Midbrain (tissue), 1 donor: ENCODE data around the gene TMEM164.

Experiments used
- DNase-seq: peaks from one replicate; lab custom pipeline; 2025; lab: John Stamatoyannopoulos, UW

Gene TMEM164

DNA sequence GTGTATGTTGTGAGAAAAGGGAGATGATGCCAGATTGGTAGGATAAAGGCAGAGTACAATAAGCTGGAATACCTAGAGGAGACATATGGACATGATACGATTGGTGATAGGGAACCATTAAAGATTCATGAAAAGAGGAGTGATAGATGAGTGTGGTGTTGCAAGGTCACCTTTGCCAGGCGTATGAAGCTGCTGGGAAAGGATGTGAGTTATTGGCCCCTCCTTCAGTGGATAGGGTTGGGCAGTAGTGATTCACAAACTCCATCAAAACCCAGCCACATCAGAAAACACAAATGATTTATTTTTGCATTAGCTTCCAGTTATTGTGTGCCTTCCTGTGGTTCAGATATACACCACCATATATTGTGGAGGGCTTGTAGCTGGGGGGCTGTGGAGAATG is 34.3 kb downstream of the TMEM164 start:
- DNase-seq: no peak

DNA sequence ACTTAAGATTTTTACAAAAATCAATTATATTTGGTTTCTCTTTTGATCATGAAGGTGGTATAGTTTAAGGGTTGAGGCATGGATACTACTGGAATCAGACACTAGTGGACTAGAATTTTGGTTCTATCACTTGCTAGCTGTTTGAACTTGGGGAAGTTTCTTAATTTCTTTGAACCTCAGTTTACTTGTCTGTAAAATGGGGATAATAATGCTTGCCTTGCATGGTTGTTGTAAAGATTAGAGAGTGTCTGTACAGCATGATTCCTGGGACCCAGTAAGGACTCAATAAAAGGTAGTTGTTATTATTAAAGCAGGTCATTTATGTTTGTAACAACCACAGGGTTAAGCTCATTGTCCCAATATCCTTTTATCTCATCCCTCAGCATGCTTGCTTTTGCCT is 36.0 kb downstream of the TMEM164 start:
- no peak for DNase-seq

DNA sequence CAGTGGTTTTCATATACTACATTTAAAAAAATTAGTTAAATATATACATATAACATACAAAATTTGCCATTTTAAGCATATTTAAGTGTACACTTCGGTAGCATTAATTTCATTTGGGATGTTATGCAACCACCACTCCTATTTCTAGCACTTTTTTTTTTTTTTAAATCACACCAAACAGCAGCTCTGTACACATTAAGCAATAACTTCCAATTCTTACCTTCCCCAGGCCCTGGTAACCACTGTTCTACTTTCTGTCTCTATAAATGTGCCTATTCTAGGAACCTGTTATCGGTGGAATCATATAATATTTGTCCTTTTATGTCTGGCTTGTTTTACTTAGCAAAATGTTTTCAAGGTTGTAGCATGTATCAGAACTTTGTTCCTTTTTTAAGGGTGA is 39.1 kb downstream of the TMEM164 start:
- no peak for DNase-seq

DNA sequence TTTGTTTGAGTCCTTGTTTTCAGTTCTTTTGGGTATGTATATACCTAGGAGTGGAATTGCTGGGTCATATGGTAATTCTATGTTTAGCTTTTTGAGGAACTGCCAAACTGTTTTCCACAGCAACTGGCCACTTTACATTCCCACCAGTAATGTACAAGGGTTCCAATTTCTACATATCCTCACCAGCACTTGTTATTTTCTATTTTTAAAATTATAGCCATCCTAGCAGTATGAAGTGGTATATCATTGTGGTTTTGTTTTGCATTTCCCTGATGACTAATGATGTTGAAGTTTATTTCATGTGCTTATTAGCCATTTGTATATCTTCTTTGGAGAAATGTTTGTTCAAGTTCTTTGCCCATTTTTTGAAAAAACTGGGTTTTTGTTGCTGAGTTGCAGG is 39.6 kb downstream of the TMEM164 start:
- no peak for DNase-seq

DNA sequence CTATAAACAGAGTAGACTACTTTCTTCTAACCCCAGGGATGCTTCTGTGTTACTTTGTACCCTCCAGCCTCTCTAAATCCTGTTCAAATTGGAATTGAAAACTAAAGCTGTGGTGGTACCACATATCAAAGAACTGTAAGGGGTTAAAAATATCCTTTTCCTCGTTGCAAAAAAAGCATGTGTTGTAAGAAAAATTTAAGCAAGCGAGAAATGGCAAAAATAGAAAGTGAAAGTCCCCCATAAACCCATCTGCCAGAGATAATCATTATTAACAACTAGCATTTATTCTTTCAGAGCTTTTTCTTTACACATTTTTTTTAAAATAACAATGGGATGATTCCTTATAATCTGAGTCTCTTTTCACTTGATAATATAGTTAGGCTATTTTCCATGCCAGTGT is 40.6 kb downstream of the TMEM164 start:
- DNase-seq: no peak

DNA sequence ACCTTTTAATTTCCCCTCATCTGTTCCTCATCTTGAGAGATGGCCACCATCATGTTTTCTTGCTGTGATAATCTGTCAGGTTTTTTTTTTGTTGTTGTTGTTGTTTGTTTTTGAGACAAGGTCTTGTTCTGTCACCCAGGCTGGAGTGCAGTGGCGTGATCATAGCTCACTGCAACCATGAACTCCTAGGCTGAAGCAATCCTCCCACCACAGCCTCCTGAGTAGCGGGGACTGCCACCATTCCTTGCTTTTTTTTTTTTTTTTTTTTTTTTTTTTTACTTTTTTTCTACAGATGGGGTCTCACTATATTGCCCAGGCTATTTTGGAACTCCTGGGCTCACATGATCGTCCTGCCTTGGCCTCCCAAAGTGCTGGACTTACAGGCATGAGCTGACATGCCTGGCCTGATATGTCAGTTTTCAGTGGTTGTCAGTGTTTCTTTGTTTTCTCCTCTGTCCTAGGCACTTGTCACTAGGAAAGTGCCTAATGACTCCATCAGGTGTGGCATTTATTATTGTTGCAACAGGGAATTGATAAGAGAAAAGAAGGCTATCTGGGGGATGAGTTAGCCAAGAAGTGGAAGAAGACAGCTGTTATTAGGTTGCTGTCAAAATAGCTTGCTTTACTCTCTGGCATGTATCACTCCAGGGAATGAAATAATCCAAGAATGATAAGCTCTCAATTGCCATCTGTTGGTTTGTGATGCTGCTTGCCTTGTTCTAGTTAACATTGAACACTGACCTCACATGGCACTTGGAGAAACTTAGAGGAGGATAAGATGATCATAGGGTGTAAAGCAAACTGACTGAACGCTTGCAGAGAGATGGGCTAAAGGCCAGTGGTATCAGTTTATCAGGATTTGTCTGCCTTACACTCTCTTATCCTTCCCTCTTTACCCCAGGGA is 41.7 kb downstream of the TMEM164 start:
- DNase-seq: no peak

DNA sequence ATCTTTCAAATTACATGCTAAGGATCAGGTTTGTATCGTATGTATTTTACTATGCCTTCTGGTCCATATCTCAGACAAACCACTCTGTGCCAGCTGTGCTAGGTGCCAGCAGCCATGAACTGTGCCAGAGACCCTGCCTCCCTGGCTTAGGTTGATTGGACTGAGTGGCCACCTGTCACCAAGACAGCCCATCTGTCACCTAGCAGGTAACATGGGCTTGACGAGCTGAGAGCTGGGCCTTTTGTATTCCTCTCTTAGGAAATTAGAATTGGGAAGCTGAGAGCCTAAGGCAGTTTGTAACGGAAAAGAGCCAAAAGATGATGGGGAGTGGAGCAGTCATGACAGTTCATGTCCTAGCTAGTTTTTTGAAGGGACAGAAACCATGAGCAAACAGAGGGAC is 42.5 kb downstream of the TMEM164 start:
- DNase-seq: no peak

DNA sequence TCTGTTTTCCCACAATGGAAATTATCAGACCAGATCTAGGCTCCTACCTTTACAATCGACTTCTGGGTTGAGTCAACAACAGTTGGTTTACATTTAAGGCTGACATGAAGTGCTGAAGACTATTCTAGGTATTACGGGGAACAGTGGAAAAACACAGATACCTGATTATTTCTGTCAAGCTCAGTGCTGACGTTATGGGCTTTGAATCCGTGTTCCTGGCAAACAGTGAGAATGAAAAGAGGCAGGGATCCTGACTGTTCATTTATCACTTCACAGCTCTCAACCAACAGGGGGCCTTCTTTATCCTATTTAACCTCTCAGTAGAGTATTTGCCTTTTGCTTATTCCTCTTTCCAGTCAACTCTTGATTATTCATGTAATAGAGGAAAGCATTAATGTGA is 43.1 kb downstream of the TMEM164 start:
- no peak for DNase-seq

DNA sequence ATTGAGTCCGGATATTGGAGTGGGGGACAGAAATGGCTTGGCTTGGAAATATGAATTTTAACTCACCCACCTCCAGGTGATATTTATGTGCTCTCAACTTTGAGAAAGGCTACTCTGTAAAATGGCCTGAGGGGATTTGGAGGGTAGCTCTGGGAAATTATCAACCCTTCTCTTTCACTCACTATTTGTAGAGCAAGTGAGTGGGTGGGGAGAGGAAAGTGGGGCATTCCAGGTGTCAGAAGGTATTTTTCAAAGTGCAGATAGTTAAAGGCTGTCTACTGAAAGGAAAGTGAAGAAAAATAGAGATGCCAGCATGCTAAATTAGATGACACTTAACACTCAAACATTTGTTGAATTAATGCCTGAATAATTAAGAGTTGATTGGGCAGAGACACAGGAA is 44.1 kb downstream of the TMEM164 start:
- no peak for DNase-seq

DNA sequence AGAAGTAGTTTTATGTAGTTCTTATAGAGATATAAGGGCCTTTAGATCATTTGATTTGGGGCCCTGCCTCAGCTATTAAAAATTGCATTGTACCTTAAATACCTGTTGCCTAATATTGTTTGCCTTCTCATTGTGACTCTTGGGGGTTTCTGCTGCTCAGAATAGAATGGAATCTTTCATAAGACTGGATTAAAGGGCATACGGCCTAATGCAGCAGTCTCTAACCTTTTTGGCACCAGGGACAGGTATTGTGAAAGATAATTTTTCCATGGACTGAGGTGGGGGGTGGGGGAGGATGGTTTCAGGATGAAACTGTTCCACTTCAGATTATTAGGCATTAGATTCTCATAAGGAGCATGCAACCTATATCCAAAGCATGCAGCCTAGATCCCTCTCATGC is 46.2 kb downstream of the TMEM164 start:
- DNase-seq: no peak

DNA sequence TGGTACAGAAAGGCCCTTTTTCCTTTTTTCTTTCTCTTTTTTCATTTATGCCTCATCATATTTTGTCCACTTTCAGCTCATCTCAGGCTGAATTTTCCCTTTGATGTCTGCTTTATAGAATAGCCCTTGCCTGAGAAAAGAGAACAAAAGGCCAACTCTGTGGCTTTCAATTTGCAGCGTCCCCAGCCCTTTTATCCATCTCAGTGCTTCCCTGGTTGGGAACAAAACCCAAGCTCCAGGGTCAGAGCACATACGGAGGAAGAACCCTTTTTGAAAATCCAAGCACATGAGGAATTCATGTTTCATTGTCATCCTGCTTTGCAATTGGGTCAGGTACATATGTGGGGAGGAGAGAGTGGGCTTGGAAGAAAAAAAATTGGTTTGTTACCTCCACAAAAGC is 47.5 kb downstream of the TMEM164 start:
- DNase-seq: no peak

DNA sequence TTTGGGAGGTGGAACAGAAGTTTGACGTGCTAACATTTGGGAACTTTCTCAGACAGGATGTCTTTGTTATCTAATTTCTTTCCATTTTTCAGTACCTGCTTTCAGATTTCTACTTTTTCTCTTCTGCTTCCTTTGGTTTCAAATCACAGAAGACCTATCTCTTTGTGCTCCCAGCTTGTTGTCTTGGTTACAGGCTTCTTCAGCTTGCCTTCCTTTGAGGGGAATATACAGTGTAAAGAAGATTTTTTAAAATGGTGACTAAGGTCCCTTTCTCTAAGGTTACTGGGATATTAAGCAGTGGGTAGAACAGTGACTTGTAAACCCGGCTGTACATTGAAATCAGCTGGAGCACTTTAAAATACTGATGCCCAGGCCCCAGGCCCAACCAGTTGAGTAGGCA is 48.0 kb downstream of the TMEM164 start:
- no peak for DNase-seq

DNA sequence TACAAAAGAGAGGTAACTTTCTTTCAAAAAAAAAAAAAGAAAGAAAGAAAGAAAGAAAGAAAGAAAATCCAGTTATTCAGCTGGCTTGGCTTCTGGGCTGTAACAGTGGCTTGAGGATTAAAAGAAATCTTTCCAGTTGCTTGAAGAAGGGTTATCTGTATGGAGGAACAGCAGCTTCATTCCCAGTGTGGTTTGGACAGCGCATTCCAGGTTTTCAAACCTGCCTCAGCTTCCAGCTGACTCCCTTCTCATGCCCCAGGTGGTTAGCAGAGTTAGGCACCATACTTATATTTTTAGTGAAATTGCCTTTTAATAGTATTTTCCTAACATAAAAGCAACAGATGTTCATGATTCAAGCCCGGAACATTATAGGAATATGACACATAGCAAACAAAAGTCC is 48.6 kb downstream of the TMEM164 start:
- no peak for DNase-seq

DNA sequence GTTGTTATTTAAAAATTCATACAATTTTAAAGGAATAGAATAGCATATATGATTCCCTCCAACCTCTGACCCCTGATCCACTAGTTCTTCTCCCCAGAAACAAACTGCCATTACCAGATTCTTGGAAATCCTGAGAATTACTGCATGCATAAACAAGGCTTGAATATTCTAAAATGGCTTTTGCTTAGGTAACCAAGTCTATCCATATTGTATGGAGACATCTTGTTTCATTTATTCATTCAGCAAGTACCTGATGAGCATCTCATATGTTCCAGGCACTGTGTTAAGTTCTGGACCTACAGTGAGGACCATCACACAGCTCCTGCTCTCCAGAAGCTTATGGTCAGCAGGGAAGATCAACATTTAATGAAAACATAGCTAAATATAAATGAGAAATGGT is 49.4 kb downstream of the TMEM164 start:
- no peak for DNase-seq

DNA sequence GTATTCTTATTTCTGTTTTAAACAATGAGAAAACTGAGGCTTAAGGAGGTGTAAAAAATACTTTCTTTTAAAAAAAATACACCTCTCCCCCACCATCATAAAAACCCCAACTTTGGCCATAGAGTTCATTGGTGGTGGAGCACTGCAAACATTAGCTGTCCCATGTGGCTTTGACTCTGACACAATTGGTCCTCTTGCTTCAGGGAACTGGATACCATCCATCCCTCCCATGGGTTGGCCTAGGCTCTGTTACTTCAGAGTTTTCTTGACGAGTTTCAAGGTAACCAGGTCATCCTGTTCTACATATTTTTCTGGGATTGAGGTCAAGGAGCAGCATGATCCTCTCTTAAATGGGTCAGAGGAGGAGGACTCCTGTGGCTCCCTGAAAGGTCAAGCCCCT is 50.5 kb downstream of the TMEM164 start:
- no peak for DNase-seq

DNA sequence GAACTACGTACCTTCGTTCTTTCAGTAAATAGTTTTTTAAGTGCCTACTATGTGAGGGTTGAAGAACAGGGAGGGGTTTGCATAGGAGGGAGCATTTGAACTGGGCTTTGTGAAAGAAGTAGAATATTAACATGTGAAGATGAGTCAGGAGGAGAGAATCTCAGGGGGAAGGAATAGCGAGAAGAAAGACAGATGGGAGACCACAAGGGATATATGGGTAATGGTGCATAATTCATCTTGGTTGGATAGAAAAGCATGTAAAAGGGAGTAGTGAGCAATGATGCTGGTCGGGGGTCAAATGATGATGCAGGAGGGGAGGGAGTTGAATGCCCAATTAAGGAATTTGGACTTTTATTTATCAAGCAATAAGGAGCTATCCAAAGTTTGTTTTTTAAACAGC is 52.7 kb downstream of the TMEM164 start:
- no peak for DNase-seq

DNA sequence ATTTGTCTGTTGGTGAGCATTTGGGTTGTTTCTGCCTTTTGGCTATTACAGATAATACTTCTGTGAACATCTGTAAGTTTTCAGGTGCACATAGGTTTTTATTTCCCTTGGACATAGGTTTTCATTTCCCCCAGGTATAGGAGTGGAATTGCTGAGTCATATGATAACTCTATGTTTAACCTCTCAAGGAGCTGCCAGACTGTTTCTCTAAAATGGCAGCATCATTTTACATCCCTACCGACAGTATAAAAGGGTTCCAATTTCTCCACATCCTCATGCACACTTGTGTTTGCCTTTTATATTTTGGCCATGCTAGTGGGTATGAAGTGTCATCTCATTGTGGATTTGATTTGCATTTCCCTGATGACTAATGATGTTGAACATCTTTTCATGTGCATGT is 53.5 kb downstream of the TMEM164 start:
- DNase-seq: no peak

DNA sequence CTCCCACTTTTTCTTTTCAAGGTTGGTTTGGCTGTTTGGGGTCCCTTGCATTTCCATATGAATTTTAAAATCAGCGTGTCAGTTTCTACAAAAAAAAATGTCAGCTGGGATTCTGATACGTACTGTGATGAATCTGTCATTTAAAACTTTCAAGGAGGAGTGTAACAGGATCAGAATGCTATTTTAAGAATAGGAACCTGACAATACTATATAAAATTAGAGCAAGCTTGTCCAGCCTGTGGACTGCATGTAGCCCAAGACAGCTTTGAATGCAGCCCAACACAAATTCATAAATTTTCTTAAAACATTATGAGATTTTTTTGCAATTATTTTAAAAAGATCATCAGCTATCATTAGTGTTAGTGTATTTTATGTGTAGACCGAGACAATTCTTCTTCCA is 56.5 kb downstream of the TMEM164 start:
- DNase-seq: no peak

DNA sequence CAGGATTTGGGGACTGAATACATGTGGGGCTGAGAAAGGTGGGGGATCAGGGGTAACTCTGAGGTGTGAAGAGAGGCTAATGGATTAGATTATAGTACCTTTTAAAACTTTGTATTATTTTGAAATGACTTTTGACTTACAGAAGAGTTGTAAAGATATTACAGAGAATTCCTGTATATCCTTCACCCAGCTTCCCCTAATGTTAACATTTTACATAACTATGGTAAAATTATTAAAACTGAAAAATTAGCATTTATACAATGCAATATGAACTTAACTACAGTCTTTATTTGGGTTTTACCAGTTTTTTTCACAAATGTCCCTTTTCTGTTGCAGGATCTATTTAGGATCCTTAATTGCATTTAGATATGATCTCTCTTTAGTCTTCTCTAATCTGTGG is 57.4 kb downstream of the TMEM164 start:
- DNase-seq: no peak

DNA sequence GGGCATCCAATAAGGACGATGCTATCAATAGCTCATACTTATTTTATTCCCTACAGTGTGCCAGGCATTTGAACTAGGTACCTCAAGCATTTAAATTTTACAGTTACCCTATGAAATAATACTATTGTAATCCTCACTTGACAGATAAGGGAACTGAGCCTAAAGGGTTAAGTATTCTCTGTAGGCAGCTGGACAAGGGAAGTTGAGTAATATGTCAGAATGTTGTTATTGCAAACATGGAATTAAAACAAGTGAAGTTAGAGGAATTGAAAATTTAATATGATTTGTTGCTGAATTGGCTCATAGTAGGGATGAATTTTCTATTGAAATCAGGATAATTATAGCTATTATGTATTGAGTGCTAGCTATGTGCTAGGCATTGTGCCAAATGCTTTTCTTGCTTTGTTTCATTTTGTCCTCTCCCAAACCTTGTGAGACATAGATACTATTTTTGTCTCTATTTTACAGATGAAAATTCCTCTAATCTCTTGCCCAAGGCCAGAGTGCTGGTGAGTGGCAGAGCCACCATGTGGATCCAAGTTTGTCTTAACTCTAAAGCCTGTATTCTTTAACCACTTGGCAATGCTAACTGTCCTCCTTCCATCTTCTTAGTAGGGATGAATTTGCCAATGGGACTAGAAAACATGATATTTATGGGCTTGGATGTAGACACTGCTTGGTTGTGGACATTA is 58.1 kb downstream of the TMEM164 start:
- no peak for DNase-seq

DNA sequence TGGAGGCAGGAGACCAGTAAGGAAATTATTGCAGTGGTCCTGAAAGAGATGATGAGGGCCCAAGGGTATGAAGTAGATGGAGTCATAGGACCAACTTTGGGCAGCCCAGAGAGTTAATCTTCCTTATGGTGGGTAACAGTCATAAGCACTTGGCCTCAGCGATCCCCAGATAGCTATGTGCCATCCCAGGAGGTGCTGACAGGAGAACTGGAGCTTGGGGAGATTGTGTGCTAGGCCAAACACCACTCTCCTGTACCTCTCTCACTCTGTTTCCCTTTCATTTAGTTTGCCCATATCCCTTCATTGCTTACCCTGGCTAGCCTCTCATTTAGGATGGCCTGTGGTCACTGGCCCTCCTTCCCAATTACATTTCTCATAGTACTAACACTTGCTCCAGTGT is 60.0 kb downstream of the TMEM164 start:
- DNase-seq: no peak

DNA sequence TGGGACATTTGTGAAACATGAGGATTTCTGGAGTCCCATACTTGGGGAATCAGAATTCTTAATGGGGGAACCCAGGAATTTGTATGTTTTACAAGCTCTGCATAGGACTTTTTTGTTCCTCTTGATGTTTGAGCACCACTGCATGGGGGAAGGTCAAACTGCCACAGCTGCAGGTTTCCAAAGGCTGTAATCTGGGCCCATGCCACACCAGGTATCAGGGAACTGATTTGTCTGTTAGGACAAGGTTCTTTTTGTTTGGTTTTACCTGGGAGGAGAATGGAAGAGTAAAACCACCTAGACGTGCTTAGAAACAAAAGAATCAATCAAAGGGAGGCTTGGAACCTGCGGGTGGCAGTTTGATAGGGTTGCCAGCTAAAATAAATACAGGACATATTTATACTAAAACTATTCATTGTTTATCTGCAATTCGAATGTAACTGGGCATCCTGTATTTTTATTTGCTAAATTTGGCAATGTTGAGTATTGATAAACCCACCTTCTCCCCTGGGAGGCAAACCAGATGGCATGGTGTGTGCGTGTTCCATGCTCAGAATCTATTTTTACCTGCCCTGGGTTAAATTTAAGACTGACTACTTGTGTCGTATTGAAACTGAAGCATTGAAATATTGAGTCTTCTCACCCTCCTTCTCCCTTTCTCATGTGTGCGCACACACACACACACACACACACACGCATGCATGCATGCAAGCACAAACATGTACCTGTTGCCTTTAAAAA is 63.7 kb downstream of the TMEM164 start:
- DNase-seq: no peak

DNA sequence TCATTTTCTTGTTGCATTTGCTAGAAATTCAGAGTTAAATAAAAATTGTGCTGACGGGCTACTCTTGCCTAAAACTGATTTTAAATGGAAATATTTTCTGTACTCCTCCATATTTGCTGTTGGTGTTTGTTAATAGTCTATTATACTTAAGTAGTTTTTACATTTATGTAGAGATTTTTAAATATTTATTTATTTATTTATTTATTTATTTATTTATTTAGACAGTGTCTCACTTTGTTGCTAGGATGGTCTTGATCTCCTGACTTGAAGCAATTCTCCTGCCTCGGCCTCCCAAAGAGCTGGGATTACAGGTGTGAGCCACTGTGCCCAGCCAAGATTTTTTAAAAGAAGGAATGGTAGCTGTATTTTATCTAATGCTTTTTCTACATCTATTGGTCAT is 68.1 kb downstream of the TMEM164 start:
- DNase-seq: no peak
